ENCODE measurements around the gene SLC25A5.
A peak's percentile ranks its signal among the peaks of the same experiment; 100 is the strongest.

The SLC25A5 gene

GRCh38 chrX:119512146-119512800 is 44.0 kb downstream of the SLC25A5 start:
- DNase-seq: no peak

- DNase-seq: peak; percentile 68
Measured at GRCh38 chrX:119516157-119516702, 48.0 kb downstream of the SLC25A5 start.

- no peak for DNase-seq
Measured at GRCh38 chrX:119518371-119518770, 50.1 kb downstream of the SLC25A5 start.

All from activated CD8-positive, alpha-beta memory T cell treated with anti-CD3 and anti-CD28 coated beads for 24 hours (primary cell).